HEK293 (cell line): ENCODE results near the gene CD55.

Experiments used
- CTCF ChIA-PET: fragments of 350-600 bp; formaldehyde crosslinking; extraction: SDS; loops from one replicate; lab custom pipeline; 2021; ENCODE audit warnings: antibody characterized with exemption; lab: Yijun Ruan, JAX
- POLR2A ChIA-PET: fragments of 300-600 bp; formaldehyde crosslinking; extraction: SDS; loops from one replicate; lab custom pipeline; 2020; ENCODE audit warnings: antibody characterized with exemption, inconsistent platforms; lab: Yijun Ruan, JAX
- H3K27ac ChIP-seq: fragments of 200-500 bp; sonication (Bioruptor generic); 2 replicates; pipeline ENCODE4 v1.5.1; 2014; ENCODE audit warnings: low read depth, low read length, control low read depth, inconsistent platforms; ENCODE audit errors: extremely low read depth
- H3K36me3 ChIP-seq, 2 experiments: fragments of 200-500 bp in 1 of 2; sonication (Bioruptor generic) in 1 of 2; 1 replicate in 1 of 2; 2 replicates in 1 of 2; pipeline ENCODE4 v1.5.1; 2014 to 2017; ENCODE audit warnings: inconsistent platforms in 2 of 2, low read length in 2 of 2; ENCODE audit not compliant: control insufficient read depth in 2 of 2, insufficient read depth in 1 of 2
- H3K4me1 ChIP-seq: fragments of 200-500 bp; sonication (Bioruptor generic); 2 replicates; pipeline ENCODE4 v1.5.1; 2014; ENCODE audit warnings: mild to moderate bottlenecking, low read length, inconsistent platforms; ENCODE audit not compliant: control insufficient read depth, insufficient read depth
- H3K4me3 ChIP-seq: 2 replicates; pipeline ENCODE4 v1.5.1; 2011; ENCODE audit warnings: low read depth, mild to moderate bottlenecking, control low read depth, low read length, moderate library complexity
- H3K9me3 ChIP-seq: fragments of 200-500 bp; sonication (Bioruptor generic); 2 replicates; pipeline ENCODE4 v1.5.1; 2014; ENCODE audit warnings: low read depth, low read length, inconsistent platforms; ENCODE audit not compliant: control insufficient read depth, insufficient read depth
- GLI2 ChIP-seq: fragments of 450-650 bp; formaldehyde crosslinking; IDR thresholded peaks from 2 replicates; pipeline ENCODE4; 2017; ENCODE audit warnings: missing biosample characterization, missing genetic modification characterization, low read depth, borderline replicate concordance
- KLF1 ChIP-seq: fragments of 450-650 bp; formaldehyde crosslinking; IDR thresholded peaks from 2 replicates; pipeline ENCODE4 v1.5.1; 2016; ENCODE audit warnings: missing biosample characterization, missing genetic modification characterization
- KLF16 ChIP-seq: fragments of 450-650 bp; formaldehyde crosslinking; IDR thresholded peaks from 2 replicates; pipeline ENCODE4 v1.5.1; 2017; ENCODE audit warnings: missing biosample characterization, missing genetic modification characterization
- KLF8 ChIP-seq: fragments of 450-650 bp; formaldehyde crosslinking; IDR thresholded peaks from 2 replicates; pipeline ENCODE4 v1.5.1; 2016; ENCODE audit warnings: missing biosample characterization, missing genetic modification characterization
- SCRT2 ChIP-seq: fragments of 450-650 bp; formaldehyde crosslinking; IDR thresholded peaks from 2 replicates; pipeline ENCODE4 v1.5.1; 2016; ENCODE audit warnings: missing biosample characterization, missing genetic modification characterization
- ZBTB8A ChIP-seq: fragments of 450-650 bp; formaldehyde crosslinking; IDR thresholded peaks from 2 replicates; pipeline ENCODE4 v1.5.1; 2016; ENCODE audit warnings: missing biosample characterization, missing genetic modification characterization
- ZNF132 ChIP-seq: fragments of 450-650 bp; formaldehyde crosslinking; IDR thresholded peaks from 2 replicates; pipeline ENCODE4 v1.5.1; 2017; ENCODE audit warnings: missing biosample characterization, missing genetic modification characterization, borderline replicate concordance
- ZNF335 ChIP-seq: fragments of 450-650 bp; formaldehyde crosslinking; conservative IDR thresholded peaks from 2 replicates; pipeline ENCODE4 v1.5.1; 2016; ENCODE audit warnings: missing biosample characterization, missing genetic modification characterization
- ZNF404 ChIP-seq: fragments of 450-650 bp; formaldehyde crosslinking; IDR thresholded peaks from 2 replicates; pipeline ENCODE4 v1.5.1; 2017; ENCODE audit warnings: missing biosample characterization, missing genetic modification characterization
- ZNF701 ChIP-seq: fragments of 450-650 bp; formaldehyde crosslinking; IDR thresholded peaks from 2 replicates; pipeline ENCODE4 v1.5.1; 2016; ENCODE audit warnings: missing biosample characterization, missing genetic modification characterization
- ZNF777 ChIP-seq: fragments of 450-650 bp; formaldehyde crosslinking; IDR thresholded peaks from 2 replicates; pipeline ENCODE4 v1.5.1; 2017; ENCODE audit warnings: missing biosample characterization, missing genetic modification characterization, borderline replicate concordance
- ZNF830 ChIP-seq: fragments of 450-650 bp; IDR thresholded peaks from 2 replicates; pipeline ENCODE4 v1.5.0; 2018; ENCODE audit warnings: missing biosample characterization, missing genetic modification characterization, low read depth, mild to moderate bottlenecking, moderate library complexity
- ZSCAN23 ChIP-seq: fragments of 450-650 bp; formaldehyde crosslinking; IDR thresholded peaks from 2 replicates; pipeline ENCODE4 v1.5.1; 2016; ENCODE audit warnings: missing biosample characterization, missing genetic modification characterization
- TF ChIP-seq, protein P1 (sequence below): fragments of 450-650 bp; formaldehyde crosslinking; IDR thresholded peaks from 2 replicates; pipeline ENCODE4 v1.5.1; 2016; ENCODE audit warnings: missing biosample characterization, missing genetic modification characterization
- TF ChIP-seq, protein P2 (sequence below): fragments of 450-650 bp; formaldehyde crosslinking; IDR thresholded peaks from 2 replicates; pipeline ENCODE4 v1.5.1; 2016; ENCODE audit warnings: missing biosample characterization, missing genetic modification characterization, borderline replicate concordance
- TF ChIP-seq, protein P3 (sequence below): fragments of 450-650 bp; formaldehyde crosslinking; IDR thresholded peaks from 2 replicates; pipeline ENCODE4 v1.5.1; 2016; ENCODE audit warnings: missing biosample characterization, missing genetic modification characterization
- TF ChIP-seq, protein P4 (sequence below): fragments of 450-650 bp; formaldehyde crosslinking; IDR thresholded peaks from 2 replicates; pipeline ENCODE4 v1.5.1; 2016; ENCODE audit warnings: missing biosample characterization, missing genetic modification characterization
- TF ChIP-seq, protein P5 (sequence below): fragments of 450-650 bp; formaldehyde crosslinking; IDR thresholded peaks from 2 replicates; pipeline ENCODE4 v1.5.1; 2017; ENCODE audit warnings: missing biosample characterization, missing genetic modification characterization

The CD55 gene

DNA sequence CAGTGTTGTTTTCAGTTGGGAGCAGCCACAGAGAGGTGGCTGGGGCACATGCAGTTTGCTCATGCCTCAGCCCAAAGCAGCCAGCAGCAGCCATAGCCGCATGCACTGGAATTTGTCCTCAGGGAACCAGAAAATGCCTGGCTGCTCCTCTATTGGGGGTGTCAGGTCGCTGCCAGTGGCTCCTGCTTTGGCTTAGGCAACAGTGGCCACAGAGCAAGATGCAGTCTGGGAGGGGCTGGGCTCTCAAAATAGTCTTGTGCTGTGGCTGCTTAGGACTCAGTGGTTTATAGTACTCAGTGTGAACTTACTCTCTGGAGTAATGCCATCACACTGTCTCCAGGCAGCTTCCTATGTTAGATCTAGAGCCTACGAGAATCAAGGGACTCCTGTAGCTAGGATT lies 25.0 kb downstream of the CD55 start:
- Histone ChIP-seq H3K4me3 (no peak overlapping the region), H3K36me3 (peaks cover 4 to 40% of the 10 kb centered on the region in 2 experiments; a peak in 2 of 3 replicates), H3K9me3 (no peaks in the 10 kb centered on the region), H3K27ac (no peak overlapping the region), H3K4me1 (no peaks in the 10 kb centered on the region)
- ChIA-PET POLR2A (no interaction called here), CTCF (no interaction called here)
- TF ChIP-seq ZNF335 (tag by site-specific recombination) (no peak), ZNF830 (tag by site-specific recombination) (no peak)

DNA sequence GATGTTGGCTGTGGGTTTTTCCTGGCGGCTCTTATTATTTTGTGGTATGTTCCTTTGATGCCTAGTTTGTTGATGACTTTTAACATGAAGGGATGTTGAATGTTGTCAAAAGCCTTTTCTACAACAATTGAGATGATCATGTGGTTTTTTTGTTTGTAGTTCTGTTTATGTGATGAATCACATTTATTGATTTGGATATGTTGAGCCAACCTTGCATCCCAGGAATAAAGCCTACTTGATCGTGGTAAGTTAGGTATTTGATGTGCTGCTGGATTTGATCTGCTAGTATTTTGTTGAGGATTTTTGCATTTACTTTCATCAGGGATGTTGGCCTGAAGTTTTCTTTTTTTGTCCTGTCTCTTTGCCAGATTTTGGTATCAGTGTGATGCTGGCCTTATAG lies 28.5 kb downstream of the CD55 start:
- Histone ChIP-seq H3K36me3 (peaks cover 4 to 38% of the 10 kb centered on the region in 2 experiments; a peak in 2 of 3 replicates), H3K9me3 (no peaks in the 10 kb centered on the region), H3K27ac (no peak overlapping the region), H3K4me1 (no peaks in the 10 kb centered on the region), H3K4me3 (no peak overlapping the region)
- POLR2A ChIA-PET = no interaction called here
- CTCF ChIA-PET = no interaction called here
- TF ChIP-seq KLF16 (tag by site-specific recombination) = no peak
- no peak for TF ChIP-seq ZNF830 (tag by site-specific recombination)
- TF ChIP-seq, protein P1, sequence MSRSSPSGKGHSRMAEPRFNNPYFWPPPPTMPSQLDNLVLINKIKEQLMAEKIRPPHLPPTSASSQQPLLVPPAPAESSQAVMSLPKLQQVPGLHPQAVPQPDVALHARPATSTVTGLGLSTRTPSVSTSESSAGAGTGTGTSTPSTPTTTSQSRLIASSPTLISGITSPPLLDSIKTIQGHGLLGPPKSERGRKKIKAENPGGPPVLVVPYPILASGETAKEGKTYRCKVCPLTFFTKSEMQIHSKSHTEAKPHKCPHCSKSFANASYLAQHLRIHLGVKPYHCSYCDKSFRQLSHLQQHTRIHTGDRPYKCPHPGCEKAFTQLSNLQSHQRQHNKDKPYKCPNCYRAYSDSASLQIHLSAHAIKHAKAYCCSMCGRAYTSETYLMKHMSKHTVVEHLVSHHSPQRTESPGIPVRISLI = no peak
- no peak for TF ChIP-seq ZBTB8A
- no peak for TF ChIP-seq ZNF404 (tag by site-specific recombination)
- no peak for TF ChIP-seq KLF8
- TF ChIP-seq, protein P2, sequence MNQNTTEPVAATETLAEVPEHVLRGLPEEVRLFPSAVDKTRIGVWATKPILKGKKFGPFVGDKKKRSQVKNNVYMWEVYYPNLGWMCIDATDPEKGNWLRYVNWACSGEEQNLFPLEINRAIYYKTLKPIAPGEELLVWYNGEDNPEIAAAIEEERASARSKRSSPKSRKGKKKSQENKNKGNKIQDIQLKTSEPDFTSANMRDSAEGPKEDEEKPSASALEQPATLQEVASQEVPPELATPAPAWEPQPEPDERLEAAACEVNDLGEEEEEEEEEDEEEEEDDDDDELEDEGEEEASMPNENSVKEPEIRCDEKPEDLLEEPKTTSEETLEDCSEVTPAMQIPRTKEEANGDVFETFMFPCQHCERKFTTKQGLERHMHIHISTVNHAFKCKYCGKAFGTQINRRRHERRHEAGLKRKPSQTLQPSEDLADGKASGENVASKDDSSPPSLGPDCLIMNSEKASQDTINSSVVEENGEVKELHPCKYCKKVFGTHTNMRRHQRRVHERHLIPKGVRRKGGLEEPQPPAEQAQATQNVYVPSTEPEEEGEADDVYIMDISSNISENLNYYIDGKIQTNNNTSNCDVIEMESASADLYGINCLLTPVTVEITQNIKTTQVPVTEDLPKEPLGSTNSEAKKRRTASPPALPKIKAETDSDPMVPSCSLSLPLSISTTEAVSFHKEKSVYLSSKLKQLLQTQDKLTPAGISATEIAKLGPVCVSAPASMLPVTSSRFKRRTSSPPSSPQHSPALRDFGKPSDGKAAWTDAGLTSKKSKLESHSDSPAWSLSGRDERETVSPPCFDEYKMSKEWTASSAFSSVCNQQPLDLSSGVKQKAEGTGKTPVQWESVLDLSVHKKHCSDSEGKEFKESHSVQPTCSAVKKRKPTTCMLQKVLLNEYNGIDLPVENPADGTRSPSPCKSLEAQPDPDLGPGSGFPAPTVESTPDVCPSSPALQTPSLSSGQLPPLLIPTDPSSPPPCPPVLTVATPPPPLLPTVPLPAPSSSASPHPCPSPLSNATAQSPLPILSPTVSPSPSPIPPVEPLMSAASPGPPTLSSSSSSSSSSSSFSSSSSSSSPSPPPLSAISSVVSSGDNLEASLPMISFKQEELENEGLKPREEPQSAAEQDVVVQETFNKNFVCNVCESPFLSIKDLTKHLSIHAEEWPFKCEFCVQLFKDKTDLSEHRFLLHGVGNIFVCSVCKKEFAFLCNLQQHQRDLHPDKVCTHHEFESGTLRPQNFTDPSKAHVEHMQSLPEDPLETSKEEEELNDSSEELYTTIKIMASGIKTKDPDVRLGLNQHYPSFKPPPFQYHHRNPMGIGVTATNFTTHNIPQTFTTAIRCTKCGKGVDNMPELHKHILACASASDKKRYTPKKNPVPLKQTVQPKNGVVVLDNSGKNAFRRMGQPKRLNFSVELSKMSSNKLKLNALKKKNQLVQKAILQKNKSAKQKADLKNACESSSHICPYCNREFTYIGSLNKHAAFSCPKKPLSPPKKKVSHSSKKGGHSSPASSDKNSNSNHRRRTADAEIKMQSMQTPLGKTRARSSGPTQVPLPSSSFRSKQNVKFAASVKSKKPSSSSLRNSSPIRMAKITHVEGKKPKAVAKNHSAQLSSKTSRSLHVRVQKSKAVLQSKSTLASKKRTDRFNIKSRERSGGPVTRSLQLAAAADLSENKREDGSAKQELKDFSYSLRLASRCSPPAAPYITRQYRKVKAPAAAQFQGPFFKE (tag by site-specific recombination) = no peak
- TF ChIP-seq, protein P3, sequence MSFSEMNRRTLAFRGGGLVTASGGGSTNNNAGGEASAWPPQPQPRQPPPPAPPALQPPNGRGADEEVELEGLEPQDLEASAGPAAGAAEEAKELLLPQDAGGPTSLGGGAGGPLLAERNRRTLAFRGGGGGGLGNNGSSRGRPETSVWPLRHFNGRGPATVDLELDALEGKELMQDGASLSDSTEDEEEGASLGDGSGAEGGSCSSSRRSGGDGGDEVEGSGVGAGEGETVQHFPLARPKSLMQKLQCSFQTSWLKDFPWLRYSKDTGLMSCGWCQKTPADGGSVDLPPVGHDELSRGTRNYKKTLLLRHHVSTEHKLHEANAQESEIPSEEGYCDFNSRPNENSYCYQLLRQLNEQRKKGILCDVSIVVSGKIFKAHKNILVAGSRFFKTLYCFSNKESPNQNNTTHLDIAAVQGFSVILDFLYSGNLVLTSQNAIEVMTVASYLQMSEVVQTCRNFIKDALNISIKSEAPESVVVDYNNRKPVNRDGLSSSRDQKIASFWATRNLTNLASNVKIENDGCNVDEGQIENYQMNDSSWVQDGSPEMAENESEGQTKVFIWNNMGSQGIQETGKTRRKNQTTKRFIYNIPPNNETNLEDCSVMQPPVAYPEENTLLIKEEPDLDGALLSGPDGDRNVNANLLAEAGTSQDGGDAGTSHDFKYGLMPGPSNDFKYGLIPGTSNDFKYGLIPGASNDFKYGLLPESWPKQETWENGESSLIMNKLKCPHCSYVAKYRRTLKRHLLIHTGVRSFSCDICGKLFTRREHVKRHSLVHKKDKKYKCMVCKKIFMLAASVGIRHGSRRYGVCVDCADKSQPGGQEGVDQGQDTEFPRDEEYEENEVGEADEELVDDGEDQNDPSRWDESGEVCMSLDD (tag by site-specific recombination) = no peak
- TF ChIP-seq ZNF132 = no peak
- TF ChIP-seq KLF1 (tag by site-specific recombination) = no peak
- TF ChIP-seq SCRT2 (tag by site-specific recombination) = no peak
- TF ChIP-seq GLI2 (tag by site-specific recombination) = no peak
- TF ChIP-seq, protein P4, sequence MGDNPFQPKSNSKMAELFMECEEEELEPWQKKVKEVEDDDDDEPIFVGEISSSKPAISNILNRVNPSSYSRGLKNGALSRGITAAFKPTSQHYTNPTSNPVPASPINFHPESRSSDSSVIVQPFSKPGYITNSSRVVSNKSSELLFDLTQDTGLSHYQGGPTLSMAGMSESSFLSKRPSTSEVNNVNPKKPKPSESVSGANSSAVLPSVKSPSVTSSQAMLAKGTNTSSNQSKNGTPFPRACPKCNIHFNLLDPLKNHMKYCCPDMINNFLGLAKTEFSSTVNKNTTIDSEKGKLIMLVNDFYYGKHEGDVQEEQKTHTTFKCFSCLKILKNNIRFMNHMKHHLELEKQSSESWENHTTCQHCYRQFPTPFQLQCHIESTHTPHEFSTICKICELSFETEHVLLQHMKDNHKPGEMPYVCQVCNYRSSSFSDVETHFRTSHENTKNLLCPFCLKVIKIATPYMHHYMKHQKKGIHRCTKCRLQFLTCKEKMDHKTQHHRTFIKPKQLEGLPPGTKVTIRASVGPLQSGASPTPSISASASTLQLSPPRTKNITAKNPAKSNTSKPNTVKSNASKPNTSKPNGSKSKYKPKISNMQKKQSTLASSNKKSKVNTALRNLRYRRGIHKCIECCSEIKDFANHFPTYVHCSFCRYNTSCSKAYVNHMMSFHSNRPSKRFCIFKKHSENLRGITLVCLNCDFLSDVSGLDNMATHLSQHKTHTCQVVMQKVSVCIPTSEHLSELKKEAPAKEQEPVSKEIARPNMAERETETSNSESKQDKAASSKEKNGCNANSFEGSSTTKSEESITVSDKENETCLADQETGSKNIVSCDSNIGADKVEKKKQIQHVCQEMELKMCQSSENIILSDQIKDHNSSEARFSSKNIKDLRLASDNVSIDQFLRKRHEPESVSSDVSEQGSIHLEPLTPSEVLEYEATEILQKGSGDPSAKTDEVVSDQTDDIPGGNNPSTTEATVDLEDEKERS (tag by site-specific recombination) = no peak
- TF ChIP-seq, protein P5, sequence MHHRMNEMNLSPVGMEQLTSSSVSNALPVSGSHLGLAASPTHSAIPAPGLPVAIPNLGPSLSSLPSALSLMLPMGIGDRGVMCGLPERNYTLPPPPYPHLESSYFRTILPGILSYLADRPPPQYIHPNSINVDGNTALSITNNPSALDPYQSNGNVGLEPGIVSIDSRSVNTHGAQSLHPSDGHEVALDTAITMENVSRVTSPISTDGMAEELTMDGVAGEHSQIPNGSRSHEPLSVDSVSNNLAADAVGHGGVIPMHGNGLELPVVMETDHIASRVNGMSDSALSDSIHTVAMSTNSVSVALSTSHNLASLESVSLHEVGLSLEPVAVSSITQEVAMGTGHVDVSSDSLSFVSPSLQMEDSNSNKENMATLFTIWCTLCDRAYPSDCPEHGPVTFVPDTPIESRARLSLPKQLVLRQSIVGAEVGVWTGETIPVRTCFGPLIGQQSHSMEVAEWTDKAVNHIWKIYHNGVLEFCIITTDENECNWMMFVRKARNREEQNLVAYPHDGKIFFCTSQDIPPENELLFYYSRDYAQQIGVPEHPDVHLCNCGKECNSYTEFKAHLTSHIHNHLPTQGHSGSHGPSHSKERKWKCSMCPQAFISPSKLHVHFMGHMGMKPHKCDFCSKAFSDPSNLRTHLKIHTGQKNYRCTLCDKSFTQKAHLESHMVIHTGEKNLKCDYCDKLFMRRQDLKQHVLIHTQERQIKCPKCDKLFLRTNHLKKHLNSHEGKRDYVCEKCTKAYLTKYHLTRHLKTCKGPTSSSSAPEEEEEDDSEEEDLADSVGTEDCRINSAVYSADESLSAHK (tag by site-specific recombination) = no peak
- TF ChIP-seq ZNF777 (tag by site-specific recombination) = no peak
- no peak for TF ChIP-seq ZSCAN23 (tag by site-specific recombination)
- no peak for TF ChIP-seq ZNF701 (tag by site-specific recombination)
